Ectodermal cell (in vitro differentiated cells): ENCODE measurements around the gene COG3.

ENCODE experiments used
- H3K27ac ChIP-seq: 2 replicates; pipeline ENCODE4 v1.7.0; 2013; ENCODE audit warnings: mild to moderate bottlenecking, low read depth, low read length; ENCODE audit not compliant: insufficient read depth, poor library complexity, severe bottlenecking
- H3K27me3 ChIP-seq: 2 replicates; pipeline ENCODE4 v1.7.0; 2013; ENCODE audit warnings: mild to moderate bottlenecking, low read length; ENCODE audit not compliant: insufficient read depth, control insufficient read depth, poor library complexity, severe bottlenecking
- H3K36me3 ChIP-seq: one replicate; pipeline ENCODE4 v1.7.0; 2013; ENCODE audit warnings: low read length; ENCODE audit not compliant: control insufficient read depth, insufficient read depth
- H3K4me1 ChIP-seq: one replicate; pipeline ENCODE4 v1.7.0; 2013; ENCODE audit warnings: low read length; ENCODE audit not compliant: control insufficient read depth, insufficient read depth
- H3K4me3 ChIP-seq: 2 replicates; pipeline ENCODE4 v1.7.0; 2013; ENCODE audit warnings: low read depth, low read length, control low read depth; ENCODE audit not compliant: insufficient read depth
- H3K9me3 ChIP-seq: 2 replicates; pipeline ENCODE4 v1.7.0; 2013; ENCODE audit warnings: mild to moderate bottlenecking, low read length, moderate library complexity; ENCODE audit not compliant: control insufficient read depth
- WGBS, 2 experiments: methylation state at CpG; one replicate each; pipeline ENCODE4 v1.1.7; 2013; ENCODE audit warnings: missing lambda C conversion rate in 2 of 2; 5-methylcytosine and 5-hydroxymethylcytosine counted together

Gene COG3

DNA sequence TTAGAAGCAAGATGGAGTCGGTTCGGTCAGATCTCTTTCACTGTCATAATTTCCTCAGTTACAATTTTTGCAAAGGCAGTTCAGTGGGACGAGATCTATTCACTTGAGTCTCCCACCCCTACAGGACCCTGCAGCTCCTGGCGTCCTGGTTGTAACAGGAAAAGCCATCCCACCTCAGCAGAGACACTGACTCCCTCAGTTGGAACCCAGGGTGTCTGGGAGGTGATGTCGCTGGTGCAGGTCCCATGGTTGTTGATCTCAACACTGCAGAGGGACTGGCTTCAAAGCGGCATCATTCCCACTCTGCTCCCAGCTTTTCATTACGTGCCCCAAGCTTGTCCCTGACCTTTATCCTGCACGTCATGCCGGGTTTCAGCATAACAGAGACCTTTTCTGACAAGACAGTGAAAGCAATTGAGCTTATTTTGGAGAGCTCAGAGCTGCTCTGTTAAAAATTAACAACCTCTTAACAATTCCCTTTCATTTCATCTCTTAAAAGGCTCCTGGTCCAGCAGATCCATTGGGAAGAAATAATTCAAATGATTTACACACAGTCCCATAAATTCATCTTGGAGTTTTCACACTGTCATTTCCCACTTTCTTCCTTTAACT, 17.6 kb upstream of the COG3 start:
- H3K9me3 ChIP-seq = no peaks in the 10 kb centered on the region
- no peaks in the 10 kb centered on the region for H3K36me3 ChIP-seq
- no peak overlapping the region for H3K27ac ChIP-seq
- H3K4me1 ChIP-seq = no peaks in the 10 kb centered on the region
- 67 to 71% methylated on average over 9 of the region's 9 CpGs for WGBS, 2 experiments
- H3K4me3 ChIP-seq = no peak overlapping the region
- H3K27me3 ChIP-seq = no peaks in the 10 kb centered on the region

DNA sequence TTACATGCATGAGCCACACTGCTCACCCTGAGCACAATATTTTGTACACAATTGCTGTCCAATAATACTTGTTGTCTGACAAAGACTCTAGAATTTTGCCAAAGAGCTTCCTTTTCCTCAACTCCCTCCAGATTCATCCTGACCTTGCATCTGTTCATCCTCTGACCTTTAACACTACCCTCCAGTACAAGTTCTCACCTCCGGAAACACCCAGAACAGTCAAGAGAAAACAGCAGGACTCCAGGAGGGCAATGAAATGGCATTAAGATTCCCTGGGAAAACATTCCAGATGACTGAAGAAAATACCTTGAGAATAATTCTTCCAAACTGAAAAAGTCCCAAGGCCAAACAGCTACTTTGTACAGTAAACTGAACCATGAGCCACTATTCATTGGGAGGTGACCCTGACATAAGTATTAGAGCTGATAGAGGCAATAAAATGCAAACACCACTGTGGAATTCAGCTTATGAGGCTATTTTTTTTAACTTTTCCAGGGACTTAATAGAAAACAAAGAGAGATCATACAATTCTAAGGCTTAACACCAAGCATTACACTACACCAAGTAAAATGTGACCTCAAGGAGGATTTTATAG, 15.7 kb upstream of the COG3 start:
- H3K4me3 ChIP-seq = no peak overlapping the region
- no peaks in the 10 kb centered on the region for H3K36me3 ChIP-seq
- WGBS, 2 experiments = 78 to 94% methylated on average over 1 of the region's 1 CpG

GRCh38 chr13:45451282-45451681, 13.5 kb upstream of the COG3 start:
- Histone ChIP-seq H3K4me1 (no peaks in the 10 kb centered on the region), H3K36me3 (no peaks in the 10 kb centered on the region), H3K9me3 (no peaks in the 10 kb centered on the region), H3K27me3 (no peaks in the 10 kb centered on the region), H3K4me3 (no peak overlapping the region), H3K27ac (no peak overlapping the region)
- WGBS, 2 experiments = 90 to 98% methylated on average over 4 of the region's 4 CpGs

More for the DNA sequence above, 15.7 kb upstream of the COG3 start:
- H3K27me3 ChIP-seq = no peaks in the 10 kb centered on the region
- H3K27ac ChIP-seq = no peak overlapping the region
- H3K9me3 ChIP-seq = no peaks in the 10 kb centered on the region
- H3K4me1 ChIP-seq = no peaks in the 10 kb centered on the region

GRCh38 chr13:45454204-45454603, 10.5 kb upstream of the COG3 start:
- Histone ChIP-seq H3K4me1 (no peaks in the 10 kb centered on the region), H3K4me3 (no peak overlapping the region), H3K27ac (no peak overlapping the region), H3K9me3 (no peaks in the 10 kb centered on the region), H3K27me3 (no peaks in the 10 kb centered on the region), H3K36me3 (no peaks in the 10 kb centered on the region)
- 72 to 73% methylated on average over 7 of the region's 7 CpGs for WGBS, 2 experiments

GRCh38 chr13:45456196-45456972, 8.4 kb upstream of the COG3 start:
- 95 to 100% methylated on average over 2 of the region's 2 CpGs for WGBS, 2 experiments
- Histone ChIP-seq H3K27ac (no peak overlapping the region), H3K9me3 (no peaks in the 10 kb centered on the region)

GRCh38 chr13:45464141-45464686, 525 bp upstream of the COG3 start:
- no peaks in the 10 kb centered on the region for H3K36me3 ChIP-seq
- no peaks in the 10 kb centered on the region for H3K9me3 ChIP-seq
- peaks cover 4% of the 10 kb centered on the region for H3K4me1 ChIP-seq
- 91 to 92% methylated on average over 8 to 9 of the region's 9 CpGs for WGBS, 2 experiments
- H3K4me3 ChIP-seq = peak overlapping the region; percentile 89
- H3K27me3 ChIP-seq = peaks cover 24% of the 10 kb centered on the region
- no peak overlapping the region for H3K27ac ChIP-seq

More at GRCh38 chr13:45456196-45456972, 8.4 kb upstream of the COG3 start:
- Histone ChIP-seq H3K4me3 (no peak overlapping the region), H3K4me1 (no peaks in the 10 kb centered on the region), H3K27me3 (peaks cover 6% of the 10 kb centered on the region), H3K36me3 (no peaks in the 10 kb centered on the region)

GRCh38 chr13:45466359-45466758, 1.6 kb downstream of the COG3 start:
- Histone ChIP-seq H3K36me3 (no peaks in the 10 kb centered on the region), H3K27ac (no peak overlapping the region), H3K27me3 (peaks cover 19% of the 10 kb centered on the region), H3K4me1 (peaks cover 4% of the 10 kb centered on the region), H3K4me3 (no peak overlapping the region), H3K9me3 (no peaks in the 10 kb centered on the region)
- 96 to 97% methylated on average over 4 of the region's 4 CpGs for WGBS, 2 experiments

GRCh38 chr13:45468635-45469034, 3.9 kb downstream of the COG3 start:
- 89% methylated on average over 1 of the region's 1 CpG for WGBS, 2 experiments
- Histone ChIP-seq H3K9me3 (no peaks in the 10 kb centered on the region), H3K4me1 (peaks cover 4% of the 10 kb centered on the region), H3K27ac (no peak overlapping the region), H3K4me3 (no peak overlapping the region), H3K36me3 (no peaks in the 10 kb centered on the region), H3K27me3 (no peaks in the 10 kb centered on the region)

GRCh38 chr13:45472171-45472705, 7.5 kb downstream of the COG3 start:
- Histone ChIP-seq H3K27ac (no peak overlapping the region), H3K4me1 (no peaks in the 10 kb centered on the region), H3K27me3 (no peaks in the 10 kb centered on the region), H3K4me3 (no peak overlapping the region), H3K36me3 (no peaks in the 10 kb centered on the region), H3K9me3 (no peaks in the 10 kb centered on the region)

GRCh38 chr13:45473627-45474026, 8.9 kb downstream of the COG3 start:
- Histone ChIP-seq H3K4me3 (no peak overlapping the region), H3K27me3 (no peaks in the 10 kb centered on the region), H3K36me3 (no peaks in the 10 kb centered on the region), H3K27ac (no peak overlapping the region), H3K4me1 (no peaks in the 10 kb centered on the region), H3K9me3 (no peaks in the 10 kb centered on the region)
- 66 to 76% methylated on average over 2 of the region's 2 CpGs for WGBS, 2 experiments
